H1 (cell line): ENCODE data around the gene MAGI2. TPM values are rescaled to one million over a fixed set of nuclear protein-coding genes. Genes with fewer than 3 reads are reported as not detected.

Source experiments
- ASH2L ChIP-seq: fragments of 200-600, 300-600 bp; sonication (generic); IDR thresholded peaks from one replicate; pipeline ENCODE4 v1.7.1; 2017; ENCODE audit warnings: low read length
- CHD1 ChIP-seq: IDR thresholded peaks from 2 replicates; pipeline ENCODE4 v1.6.1; 2012; ENCODE audit warnings: low read depth, low read length, improper control_type of control experiment
- CTCF ChIP-seq, 3 experiments: IDR thresholded peaks; 1 replicate in 2 of 3; 2 replicates in 1 of 3; pipeline versions ENCODE4 v1.5.1 to v1.6.1; 2011; ENCODE audit warnings: low read length in 3 of 3, mild to moderate bottlenecking in 3 of 3, inconsistent platforms in 2 of 3, low read depth in 1 of 3, moderate library complexity in 1 of 3; ENCODE audit not compliant: insufficient read depth in 1 of 3; ENCODE audit errors: control extremely low read depth in 1 of 3
- polyA plus RNA-seq, 7 experiments: library from polyadenylated mRNA; depleted of rRNA in 3 of 7; stranded (reverse) in 5 of 7; unstranded in 2 of 7; fragments of >200 nt in 5 of 7; fragments of 200-250 nt in 2 of 7; gene quantifications; 1 replicate in 5 of 7; 2 replicates in 1 of 7; 4 replicates in 1 of 7; pipeline versions ENCODE4 v1.2.1 to v1.2.3, GENCODE V29; 2011 to 2013; ENCODE audit warnings: missing spikeins in 2 of 7, mixed read lengths in 2 of 7
- total RNA-seq: library from RNA; stranded (reverse); fragmentation: NEBNext Ultra II Directional; extraction: Animal tissue kit (Norgen Biotek cat#: 25700); gene quantifications from 2 replicates; pipeline ENCODE4 v1.2.1, GENCODE V29; 2021

The MAGI2 gene
- total and polyA plus RNA-seq, 2 of the 8 experiments (the other 6 are each of a cell fraction or from before 2014, with no cell fraction given) = 6.0 to 27.3 TPM

- TF ChIP-seq ASH2L (no peak), CTCF (IDR thresholded peaks at IDR 0.05; ENCODE audit: control extremely low read depth in 1 of 3, insufficient read depth in 1 of 3, low read depth in 1 of 3, low read length in 3 of 3) (no peak), CHD1 (no peak)
These were observed 767.3 kb downstream of the MAGI2 start (continued) for GRCh38 chr7:78686189-78686588.
